WTC11 (cell line): Measurements from ENCODE around the gene DZANK1.
"Not testable (repeated sequence)": the region's sequence is repeated elsewhere in the genome, so short reads cannot be mapped to it uniquely, and the experiment has no call there.

ENCODE experiments used
- IRF2 ChIP-seq: sonication (generic); formaldehyde crosslinking; IDR thresholded peaks from 2 replicates; pipeline ENCODE4 v1.8.0; 2022; ENCODE audit warnings: low read depth, missing genetic modification reagents, borderline replicate concordance
- RELA ChIP-seq: sonication (generic); formaldehyde crosslinking; IDR thresholded peaks from 2 replicates; pipeline ENCODE4 v1.8.1; 2022; ENCODE audit warnings: missing genetic modification reagents, mild to moderate bottlenecking, borderline replicate concordance

DNA sequence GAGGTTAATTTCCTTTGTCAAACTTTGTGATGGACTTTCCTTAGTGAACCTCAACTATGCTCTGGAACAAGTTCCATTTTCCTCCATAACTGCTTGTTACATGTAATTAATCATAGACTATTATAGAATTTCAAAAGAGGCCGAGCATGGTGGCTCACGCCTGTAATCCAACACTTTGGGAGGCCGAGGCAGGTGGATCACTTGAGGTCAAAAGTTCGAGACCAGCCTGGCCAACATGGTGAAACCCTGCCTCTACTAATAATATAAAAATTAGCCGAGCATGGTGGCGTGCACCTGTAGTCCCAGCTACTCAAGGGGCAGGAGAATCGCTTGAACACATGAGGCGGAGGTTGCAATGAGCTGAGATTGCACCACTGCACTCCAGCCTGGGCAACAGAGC lies 68.1 kb downstream of the DZANK1 start:
- TF ChIP-seq IRF2; RELA (CRISPR knock-in tag): not testable (repeated sequence)
